Suppressor macrophage treated with lipopolysaccharide for 4 hours (primary cell): Measurements from ENCODE around the gene NDUFAF7.
A peak's percentile ranks its signal among the peaks of the same experiment; 100 is the strongest.
"Not testable (repeated sequence)": the region's sequence is repeated elsewhere in the genome, so short reads cannot be mapped to it uniquely, and the experiment has no call there.

ENCODE experiments used
- DNase-seq: peaks from one replicate; pipeline ENCODE4 v3.0.0-alpha.2; 2020

NDUFAF7 gene

GRCh38 chr2:37219046-37219445 is 12.4 kb upstream of the NDUFAF7 start:
- DNase-seq: no peak

DNA sequence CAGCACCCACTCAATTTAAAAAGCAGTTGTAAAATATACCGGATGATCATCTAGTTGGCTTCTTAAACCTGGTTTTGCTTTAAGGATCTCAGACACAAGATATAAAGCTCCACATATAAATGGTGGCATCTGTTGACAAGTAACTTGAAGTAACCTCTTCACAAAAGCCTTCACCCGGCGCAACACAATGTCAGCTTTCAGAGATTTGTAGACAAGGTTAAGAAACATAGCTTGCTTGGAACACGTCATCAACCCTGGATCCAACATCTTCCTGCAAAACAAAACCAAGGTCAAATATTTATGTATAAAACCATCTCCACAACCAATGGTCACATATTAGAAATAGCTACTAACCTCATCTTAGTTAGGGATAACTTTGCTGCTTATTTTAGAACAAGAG is 8.3 kb upstream of the NDUFAF7 start:
- no peak for DNase-seq

GRCh38 chr2:37224063-37224462 is 7.4 kb upstream of the NDUFAF7 start:
- no peak for DNase-seq

GRCh38 chr2:37225129-37225528 is 6.3 kb upstream of the NDUFAF7 start:
- not testable (repeated sequence) for DNase-seq

DNA sequence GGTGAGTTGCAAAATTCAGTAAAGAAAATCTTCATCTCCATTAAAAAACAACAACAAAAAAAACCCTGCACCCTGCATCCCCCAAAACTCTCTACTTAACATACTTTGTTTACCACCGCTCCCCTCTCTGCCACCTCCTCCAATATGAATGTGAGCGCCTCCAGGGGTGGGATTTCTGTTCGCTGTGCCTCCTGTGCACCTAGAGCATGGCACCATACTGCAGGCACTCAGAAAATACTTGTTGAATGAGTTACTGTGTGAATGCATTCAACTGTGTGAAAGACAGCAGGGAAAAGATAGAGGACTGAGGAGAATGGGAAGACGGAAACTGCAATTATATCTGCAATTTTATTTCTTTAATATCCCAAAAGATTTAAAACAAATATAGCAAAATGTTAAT is 4.6 kb upstream of the NDUFAF7 start:
- no peak for DNase-seq

GRCh38 chr2:37228788-37229187 is 2.7 kb upstream of the NDUFAF7 start:
- DNase-seq: no peak

DNA sequence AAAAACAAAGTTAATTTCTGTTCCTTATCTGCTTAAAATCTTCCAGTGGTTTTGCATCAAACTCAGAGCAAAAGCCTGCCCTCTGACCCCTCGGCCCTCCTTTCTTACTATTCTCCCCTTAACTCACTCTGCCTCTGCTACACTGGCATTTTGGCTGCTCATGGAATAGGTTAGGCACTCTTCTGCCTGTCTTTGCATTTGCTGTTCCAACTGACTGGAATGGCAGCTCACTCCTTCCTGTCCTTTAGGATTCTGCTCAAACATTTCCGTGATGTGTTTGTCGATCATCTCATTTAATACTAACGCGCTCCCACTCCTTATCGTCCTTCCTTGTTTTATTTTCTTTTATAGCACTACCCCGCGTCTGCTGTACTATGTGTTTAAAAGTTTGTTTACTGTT is 877 bp upstream of the NDUFAF7 start:
- peak; percentile 7 for DNase-seq

DNA sequence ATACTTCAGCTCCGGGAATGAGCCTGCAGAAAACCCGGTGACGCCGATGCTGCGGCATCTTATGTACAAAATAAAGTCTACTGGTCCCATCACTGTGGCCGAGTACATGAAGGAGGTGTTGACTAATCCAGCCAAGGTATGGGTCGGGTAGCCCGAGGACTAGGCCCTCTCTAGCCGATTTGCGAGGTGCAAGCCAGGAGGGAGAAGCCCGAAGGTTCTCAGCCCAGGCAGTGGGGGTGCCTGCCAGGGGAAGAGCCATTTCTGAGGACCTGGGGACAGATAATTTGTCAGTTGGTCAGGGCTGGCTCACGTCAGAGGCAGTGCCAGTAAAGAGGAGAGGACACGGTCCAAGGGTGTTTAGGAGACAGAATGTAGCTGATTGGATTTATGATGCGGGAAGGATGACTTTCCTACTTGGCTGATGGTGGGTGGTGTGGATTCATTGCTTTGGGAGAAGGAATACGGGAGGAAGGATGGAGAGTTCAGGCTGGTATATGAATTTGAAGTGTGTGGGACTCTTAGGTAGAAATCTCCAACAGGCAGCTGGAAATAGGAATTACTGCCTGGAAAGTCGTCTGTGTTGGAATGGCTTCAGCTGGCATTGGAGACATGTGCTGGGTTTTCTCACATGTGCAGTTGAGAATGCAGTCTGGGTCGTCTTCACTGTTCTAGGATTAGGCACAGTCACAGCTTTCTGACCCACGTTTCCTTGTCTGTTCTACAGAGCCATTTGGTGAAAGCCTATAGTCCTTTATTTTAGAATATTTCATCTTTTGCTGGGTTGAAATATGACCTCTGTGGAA is 874 bp downstream of the NDUFAF7 start:
- DNase-seq: peak; percentile 16

DNA sequence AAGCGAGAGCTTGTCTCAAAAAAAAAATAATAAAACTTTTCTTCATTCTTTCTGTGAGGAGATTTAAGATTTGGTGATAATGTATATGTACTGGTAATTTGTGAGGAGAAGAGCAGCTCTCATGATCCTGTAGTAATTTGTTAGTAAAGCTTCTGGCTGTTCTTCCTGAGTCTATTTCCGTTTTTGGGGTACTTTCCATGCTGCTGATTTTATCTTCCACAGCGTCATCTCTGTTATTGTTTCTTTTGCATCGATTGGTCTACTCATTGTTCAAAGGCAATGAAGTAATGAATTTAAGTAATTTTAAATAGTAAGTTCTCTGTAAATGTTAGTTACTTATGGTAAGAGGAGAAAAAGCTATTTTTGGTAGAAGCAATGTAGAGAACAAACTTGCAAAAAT is 12.0 kb downstream of the NDUFAF7 start:
- no peak for DNase-seq

GRCh38 chr2:37244017-37244416 is 12.6 kb downstream of the NDUFAF7 start:
- DNase-seq: no peak

DNA sequence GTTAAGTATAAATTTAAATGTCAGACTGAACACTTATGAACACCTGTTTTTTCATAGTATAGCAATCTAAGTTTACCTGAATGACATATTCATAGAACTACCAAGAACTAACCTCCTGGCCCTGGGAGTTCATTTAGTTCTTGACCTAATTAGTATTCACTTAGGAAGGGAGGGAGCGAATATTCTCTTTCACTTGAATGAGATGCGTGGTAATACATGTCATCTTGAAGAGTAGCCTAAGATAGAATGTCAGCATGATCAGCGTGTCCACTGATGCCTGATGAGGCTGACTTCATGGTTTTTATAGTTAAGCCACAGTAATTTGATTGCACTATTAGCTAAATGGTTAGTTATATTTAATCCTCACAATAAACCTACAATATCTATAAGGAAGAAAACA is 13.3 kb downstream of the NDUFAF7 start:
- DNase-seq: no peak

DNA sequence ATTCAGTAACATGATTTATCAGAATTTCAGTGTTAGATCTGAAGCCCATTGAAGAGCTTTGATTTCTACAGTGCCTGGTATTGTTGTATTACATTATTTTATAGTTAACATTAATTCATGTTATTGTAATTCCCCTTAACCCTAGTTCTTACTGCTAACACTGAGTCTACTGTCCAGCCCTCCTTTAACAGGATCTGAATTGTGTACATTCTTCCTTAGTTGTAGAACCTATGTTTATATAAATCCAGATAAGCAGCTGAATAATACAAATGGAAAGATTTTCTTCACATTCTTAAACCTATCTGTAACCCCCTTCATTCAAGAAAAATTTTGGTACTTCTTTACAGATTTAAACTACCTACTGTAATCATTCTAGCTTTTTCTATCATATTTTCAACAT is 14.7 kb downstream of the NDUFAF7 start:
- DNase-seq: no peak

GRCh38 chr2:37250869-37251740 is 19.6 kb downstream of the NDUFAF7 start:
- DNase-seq: no peak

GRCh38 chr2:37262522-37262921 is 31.1 kb downstream of the NDUFAF7 start:
- DNase-seq: peak; percentile 27

- DNase-seq: no peak
Observed at GRCh38 chr2:37263839-37264238, 32.4 kb downstream of the NDUFAF7 start.

DNA sequence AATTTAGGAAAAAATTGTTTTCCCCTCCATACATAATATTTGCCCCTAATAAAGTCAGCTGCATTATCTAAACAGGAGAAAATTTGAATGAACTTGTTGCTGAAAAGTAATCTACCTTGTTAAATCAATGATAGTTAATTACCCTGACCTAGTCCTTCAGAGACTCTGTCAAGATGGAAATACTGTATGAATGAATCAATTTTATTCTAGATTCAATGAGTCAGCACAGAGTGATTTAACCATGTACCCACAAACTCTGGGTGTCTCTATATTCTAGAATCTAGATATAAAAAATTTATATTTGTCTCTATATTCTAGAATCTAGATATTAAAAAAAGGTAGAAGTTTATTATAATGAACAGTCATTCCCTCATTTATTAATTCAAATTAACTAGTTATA is 36.2 kb downstream of the NDUFAF7 start:
- DNase-seq: no peak

- no peak for DNase-seq
Observed at GRCh38 chr2:37268111-37268510, 36.7 kb downstream of the NDUFAF7 start.

DNA sequence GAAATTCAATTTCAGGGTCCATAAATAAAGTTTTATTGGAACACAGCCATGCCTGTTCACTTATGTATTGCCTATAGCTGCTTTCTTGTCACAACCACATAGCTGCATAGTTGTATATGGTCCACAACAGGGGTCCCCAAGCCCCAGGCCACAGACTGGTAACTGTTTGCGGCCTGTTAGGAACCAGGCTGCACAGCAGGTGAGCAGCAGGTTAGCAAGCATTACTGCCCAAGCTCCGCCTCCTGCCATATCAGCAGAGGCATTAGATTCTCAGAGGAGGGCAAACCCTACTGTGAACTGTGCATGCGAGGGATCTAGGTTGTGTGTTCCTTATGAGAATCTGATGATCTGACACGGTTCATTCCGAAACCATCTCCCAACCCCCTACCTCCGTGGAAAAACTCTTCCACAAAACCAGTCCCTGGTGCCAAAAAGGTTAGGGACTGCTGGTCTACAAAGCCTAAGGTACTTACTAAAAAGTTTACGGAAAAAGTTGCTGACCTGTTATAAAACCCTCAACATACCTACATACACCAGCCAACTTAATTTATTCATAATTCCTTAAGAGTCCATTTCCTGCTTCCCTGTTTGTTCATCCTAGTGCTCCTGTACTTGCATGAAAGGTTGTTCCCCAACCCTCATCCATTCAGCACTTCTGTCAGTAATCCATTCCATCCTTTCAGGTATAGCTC is 40.1 kb downstream of the NDUFAF7 start:
- no peak for DNase-seq

DNA sequence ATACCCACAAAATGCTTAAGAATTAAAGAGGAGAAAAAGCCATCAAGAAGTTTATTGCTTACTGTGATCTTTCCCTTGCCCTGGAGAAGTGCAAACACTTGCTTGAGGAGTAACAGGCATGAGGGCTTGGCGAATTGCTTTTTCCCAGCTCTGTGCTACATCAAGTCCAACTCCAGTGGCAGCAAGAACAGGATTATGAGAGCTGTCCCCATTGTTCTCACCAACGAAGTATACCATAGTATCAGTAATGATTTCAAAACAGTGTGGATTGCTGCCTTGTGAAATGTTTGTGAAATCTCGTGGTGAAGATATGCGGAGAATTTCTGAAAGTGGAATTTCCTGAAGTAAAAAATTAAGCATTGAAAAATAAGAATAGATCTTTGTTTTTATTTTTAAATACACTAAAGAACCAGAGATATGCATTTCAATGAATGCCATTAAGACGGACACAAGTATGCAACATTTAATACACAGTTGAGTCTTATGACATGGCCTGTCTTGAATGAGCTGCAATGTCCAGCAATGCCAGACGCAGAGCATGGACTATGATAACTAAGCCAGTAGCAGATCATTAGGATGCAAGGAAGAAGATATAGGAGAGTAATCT is 43.0 kb downstream of the NDUFAF7 start:
- DNase-seq: no peak

DNA sequence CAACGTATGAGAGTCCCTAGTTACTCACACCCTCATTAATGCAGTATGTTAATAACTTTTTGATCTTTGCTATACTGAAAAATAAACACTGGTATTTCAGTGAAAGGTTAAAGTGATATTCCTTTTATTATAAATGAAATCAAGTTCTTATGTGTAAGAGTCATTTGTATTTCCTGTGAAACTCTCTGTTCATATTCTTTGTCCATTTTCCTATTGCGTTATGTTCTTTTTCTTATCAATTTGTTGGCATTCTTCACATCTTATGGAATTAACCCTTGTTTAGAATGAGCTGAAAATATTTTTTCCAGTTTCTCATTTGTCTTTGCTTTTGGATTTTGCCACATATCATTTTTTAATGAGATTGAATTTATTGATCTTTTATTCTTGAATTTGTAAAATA is 44.8 kb downstream of the NDUFAF7 start:
- no peak for DNase-seq

DNA sequence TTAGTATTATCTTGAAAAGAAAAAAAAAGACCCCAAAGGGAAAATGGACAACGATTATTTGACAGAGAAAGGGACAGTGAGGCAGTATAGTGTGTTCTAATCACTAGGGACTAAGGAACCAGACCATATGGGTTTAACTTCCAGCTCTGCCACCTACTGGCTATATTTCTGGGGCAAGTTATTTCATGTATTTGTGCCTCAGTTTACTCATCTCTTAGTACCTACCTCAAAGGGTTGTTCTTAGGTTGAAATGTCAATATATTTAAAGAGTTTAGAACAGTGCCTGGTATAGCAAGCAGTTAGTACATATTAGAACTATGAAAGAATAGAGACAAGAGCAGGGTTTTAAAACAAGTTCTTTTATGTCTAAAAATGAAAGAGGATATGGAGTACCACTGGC is 50.5 kb downstream of the NDUFAF7 start:
- no peak for DNase-seq

DNA sequence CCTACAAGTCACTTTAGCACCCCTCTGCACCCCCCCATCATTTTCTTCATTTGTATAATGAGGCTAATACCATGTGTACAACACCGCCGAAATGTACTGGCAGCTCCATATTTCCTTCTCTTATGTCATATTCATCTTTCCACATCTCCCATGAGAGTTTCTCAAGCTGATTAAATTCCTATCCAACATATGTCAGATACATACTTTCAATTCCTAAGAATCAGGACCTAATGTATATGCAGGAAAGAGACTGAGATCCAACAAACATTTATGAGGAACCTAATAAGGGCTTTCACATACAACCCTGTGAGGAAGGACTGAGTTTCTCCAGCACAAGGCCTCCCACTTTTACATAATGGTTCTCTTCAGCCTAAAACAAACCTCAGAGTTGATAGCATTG is 51.3 kb downstream of the NDUFAF7 start:
- DNase-seq: no peak

GRCh38 chr2:37283207-37283606 is 51.7 kb downstream of the NDUFAF7 start:
- no peak for DNase-seq
